NCI-H187 (cell line): ENCODE results near the gene POU2AF1.
A peak's percentile ranks its signal among the peaks of the same experiment; 100 is the strongest.

Experiments used
- DNase-seq, 2 experiments: peaks; one replicate each; lab custom pipeline; 2025; lab: John Stamatoyannopoulos, UW

Gene POU2AF1

DNA sequence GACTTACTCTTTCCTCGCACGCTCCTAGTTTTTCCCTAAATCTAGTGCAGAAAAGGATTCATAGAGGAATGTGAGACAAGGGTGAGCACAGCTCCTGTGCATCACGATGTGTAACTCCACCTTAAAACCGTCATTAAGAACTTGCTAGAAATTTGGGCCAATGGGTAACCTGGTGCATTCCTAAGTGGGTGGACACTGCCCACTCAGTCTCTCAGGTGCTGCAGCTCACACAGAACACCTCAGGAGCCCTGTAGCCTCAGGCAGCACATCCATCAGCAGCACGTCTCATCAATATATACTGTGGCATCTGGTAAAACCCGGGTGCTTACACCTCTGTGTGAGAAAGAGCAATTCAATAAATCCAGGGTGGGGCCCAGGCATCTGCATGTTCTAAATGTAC, 68.4 kb downstream of the POU2AF1 start:
- no peak for DNase-seq

DNA sequence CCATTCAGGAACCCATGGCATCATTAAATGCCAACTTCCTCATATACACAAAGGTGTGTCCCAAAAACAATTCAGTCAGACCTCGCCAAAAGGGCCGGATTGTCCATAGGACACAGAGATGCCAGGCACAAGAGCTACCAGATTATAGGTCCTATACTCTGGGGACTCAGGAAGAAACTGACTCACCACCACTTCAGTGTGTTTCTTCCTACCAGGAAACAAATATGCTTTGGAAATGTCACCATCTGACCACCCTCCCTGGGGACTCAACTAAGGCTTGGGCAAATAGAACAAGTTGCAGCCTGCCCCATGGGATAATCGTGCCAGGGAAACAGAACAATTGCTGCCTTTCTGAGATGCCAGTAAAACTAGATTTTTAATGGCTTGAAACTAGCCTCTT, 69.0 kb downstream of the POU2AF1 start:
- DNase-seq = peak; percentile 60 to 78

DNA sequence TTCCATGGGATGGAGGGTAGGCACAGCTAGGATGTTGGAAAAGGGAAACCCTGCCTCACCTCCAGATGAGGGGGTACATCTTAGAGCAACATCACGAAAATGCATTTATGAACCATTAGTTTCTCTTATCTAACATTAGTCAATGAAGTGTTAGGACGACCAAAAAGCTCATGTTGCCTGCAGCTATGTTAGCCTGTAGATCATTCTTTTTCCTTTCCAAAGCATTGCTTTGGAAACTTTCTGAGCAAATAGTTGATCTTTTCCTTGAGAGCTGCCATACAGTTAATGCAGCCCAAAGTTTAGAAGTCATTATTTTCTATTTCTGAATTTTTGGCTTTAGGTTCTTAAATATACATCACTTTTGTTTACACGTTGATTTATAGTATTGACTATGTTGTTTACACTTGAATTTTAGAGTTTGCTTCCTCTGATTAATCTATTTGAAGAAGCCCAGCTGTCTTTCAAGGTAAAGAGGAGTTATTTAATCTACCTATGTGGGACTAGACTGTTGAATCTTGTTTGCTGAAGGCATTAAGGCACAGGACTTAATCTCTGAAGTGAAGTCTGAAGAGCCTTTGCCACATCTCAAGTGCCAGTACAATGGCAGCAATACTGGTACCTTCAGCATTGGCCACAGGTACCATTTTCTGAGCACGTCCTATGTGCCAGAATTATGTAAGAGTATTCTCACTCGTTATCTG, 69.7 kb downstream of the POU2AF1 start:
- peak in 1 of 2 experiments; percentile 60 for DNase-seq

DNA sequence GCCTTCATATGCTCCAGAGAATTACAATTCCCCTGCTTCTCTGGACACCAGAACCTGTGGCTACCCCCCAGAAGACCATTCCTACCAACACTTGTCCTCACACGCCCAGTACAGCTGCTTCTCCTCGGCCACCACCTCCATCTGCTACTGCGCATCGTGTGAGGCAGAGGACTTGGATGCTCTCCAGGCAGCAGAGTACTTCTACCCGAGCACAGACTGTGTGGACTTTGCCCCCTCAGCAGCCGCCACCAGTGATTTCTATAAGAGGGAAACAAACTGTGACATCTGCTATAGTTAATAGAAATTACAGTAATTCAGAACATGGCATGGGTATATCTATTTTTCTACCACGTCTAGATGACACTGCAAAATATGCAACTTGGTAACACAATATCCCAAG, 70.9 kb downstream of the POU2AF1 start:
- DNase-seq = peak in 1 of 2 experiments; percentile 31

DNA sequence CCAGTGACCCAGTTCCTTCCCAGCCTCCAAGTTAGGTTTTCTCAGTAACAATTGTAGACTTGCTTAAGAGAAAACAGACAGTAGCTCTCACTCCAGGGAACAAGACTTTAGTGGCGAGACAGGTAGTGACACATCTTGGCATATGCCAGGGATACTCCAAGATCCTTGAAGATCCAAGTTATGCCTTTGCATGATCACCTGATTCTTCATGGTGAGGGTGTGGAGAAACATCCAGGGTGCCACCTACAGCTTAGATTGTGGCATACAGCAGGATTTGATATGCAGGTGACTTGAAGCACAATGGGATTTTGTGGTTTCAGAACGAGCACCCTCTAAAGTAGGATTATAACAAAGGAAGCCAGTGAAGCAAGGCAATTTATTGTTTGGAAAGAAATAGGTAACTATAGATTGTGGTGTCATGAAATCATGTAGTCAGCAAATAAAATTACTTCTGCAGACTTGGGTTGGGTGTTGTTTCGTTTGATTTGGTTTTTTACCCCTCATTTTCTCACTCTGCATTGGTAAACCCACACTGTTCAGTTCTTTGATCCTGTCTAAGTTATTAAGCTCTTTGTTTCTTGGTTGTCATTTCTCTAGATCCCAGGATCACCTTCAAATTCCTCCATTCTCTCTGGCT, 71.5 kb downstream of the POU2AF1 start:
- DNase-seq = peak; percentile 46 to 69

DNA sequence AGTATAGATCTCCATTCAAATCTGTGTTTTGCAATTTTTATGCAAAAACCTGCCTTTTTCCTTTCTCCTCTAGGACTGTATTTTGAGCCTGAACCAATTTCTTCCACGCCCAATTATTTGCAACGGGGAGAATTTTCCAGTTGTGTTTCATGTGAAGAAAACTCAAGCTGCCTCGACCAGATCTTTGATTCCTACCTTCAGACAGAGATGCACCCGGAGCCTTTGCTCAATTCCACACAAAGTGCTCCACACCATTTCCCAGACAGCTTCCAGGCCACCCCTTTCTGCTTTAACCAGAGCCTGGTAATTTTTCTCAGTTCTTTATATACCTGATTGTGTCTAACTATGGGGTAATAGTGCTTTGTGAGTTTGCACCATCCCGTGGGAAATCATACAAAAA, 72.8 kb downstream of the POU2AF1 start:
- DNase-seq = no peak

DNA sequence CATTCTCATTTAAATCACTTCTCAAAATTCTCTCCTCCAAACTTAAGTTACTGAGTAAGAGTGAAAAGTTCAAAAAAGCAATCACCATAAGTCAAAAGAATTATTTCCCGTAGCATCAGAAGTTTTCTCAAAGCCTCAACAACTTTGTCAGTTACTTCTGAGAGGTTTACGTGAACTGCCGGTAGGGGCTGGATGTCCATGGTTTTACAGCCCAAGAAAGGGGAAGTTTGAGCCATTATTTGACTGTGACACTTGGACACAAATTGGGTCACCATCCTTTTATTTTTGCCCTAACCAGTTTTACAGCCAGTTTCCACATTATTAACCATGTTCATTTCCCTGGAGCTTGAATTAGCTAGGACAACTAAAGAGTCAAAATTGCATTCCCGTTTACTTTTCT, 73.2 kb downstream of the POU2AF1 start:
- DNase-seq = no peak

DNA sequence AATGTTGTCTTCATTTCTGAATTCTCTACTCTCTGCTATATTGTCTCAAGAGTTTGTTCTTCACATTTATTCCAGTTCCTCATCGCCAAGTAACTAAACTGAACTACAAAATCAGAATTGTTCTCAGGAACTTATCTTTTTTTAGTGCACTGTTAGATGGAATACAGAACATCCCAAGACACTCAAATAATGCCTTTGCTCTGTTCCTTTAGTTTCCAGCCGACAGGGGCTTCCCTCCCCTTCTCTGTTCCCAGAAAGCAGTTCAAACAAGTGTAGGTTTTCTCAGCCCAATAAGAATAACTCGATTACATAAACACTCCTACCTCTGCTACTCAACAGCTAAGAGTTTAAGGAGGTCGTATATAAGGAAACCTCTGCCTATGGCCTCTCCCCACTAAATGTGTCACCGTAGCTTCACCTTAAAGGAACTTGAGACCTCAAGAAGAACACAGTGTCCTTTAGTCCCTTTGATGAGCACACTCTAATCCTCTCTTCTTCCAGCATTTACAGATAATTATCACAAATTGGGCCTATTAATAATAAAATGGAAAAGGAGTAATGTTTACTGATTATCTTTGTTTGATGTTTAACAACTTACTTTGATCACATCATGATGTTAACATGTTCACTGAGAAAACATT, 73.8 kb downstream of the POU2AF1 start:
- no peak for DNase-seq

DNA sequence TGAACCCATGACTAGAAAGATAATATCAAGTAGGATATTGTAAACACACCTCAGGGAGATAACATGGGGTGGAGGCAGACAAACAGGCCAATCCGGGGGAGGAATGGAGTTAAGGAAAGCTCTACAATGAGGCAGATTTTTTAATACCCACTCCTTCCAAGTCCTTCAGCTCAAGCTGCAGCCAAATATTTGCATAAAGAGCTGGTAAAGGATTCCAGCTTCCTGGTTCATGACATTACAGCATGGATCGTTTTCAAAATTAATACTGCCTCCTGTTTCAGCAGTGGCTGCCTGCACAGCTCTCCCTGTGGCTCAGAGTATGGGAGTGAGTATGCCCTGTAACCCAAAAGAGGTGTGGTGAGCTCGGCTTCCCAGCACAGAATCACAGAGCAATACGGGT, 75.6 kb downstream of the POU2AF1 start:
- peak in 1 of 2 experiments; percentile 20 for DNase-seq

DNA sequence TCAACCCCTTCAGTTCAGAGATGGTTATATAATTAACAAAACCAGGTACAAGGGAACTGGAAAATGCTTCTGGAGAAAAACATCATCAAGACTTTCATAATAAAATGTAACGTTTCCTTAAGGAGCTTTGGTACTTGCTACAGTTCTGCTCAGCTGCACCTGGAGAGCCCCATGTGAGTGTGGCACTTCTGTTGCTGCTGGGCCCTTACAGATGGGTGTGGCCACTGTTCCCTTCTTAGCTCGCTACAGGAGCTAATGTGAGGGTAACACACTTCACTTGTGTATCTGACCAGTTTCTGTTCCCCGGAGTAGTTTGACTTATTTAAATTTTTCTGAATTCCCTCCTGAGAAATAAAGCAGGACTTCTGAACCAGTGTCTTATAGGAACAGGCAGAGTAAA, 76.8 kb downstream of the POU2AF1 start:
- peak; percentile 52 to 70 for DNase-seq
